NCI-H2029 (cell line): ENCODE results near the gene TIAL1.
"Not testable (repeated sequence)": the region's sequence is repeated elsewhere in the genome, so short reads cannot be mapped to it uniquely, and the experiment has no call there.

Experiments used
- DNase-seq: peaks from one replicate; lab custom pipeline; 2025; lab: John Stamatoyannopoulos, UW

Gene TIAL1

GRCh38 chr10:119549247-119549999 is 47.3 kb downstream of the TIAL1 start:
- DNase-seq = no peak

- DNase-seq = no peak
Measured at GRCh38 chr10:119546009-119546408, 50.8 kb downstream of the TIAL1 start.

GRCh38 chr10:119545310-119545709 is 51.5 kb downstream of the TIAL1 start:
- no peak for DNase-seq

GRCh38 chr10:119543814-119544642 is 52.7 kb downstream of the TIAL1 start:
- no peak for DNase-seq

- DNase-seq = no peak
Measured at GRCh38 chr10:119542988-119543813, 53.6 kb downstream of the TIAL1 start.

GRCh38 chr10:119542357-119542987 is 54.3 kb downstream of the TIAL1 start, which contains the start of gene RGS10:
TSS of gene RGS10 (minus strand) at chr10:119542719. CDS start at chr10:119542638, 81 bp downstream.
- DNase-seq = no peak

- DNase-seq = no peak
Measured at GRCh38 chr10:119541459-119542356, 55.1 kb downstream of the TIAL1 start.

- DNase-seq = no peak
Measured at GRCh38 chr10:119541046-119541445, 55.7 kb downstream of the TIAL1 start.

- DNase-seq = no peak
Measured at GRCh38 chr10:119540038-119540437, 56.7 kb downstream of the TIAL1 start.

- DNase-seq = no peak
Measured at GRCh38 chr10:119539359-119539825, 57.4 kb downstream of the TIAL1 start.

- no peak for DNase-seq
Measured at GRCh38 chr10:119538632-119539358, 58.0 kb downstream of the TIAL1 start.

GRCh38 chr10:119537953-119538630 is 58.7 kb downstream of the TIAL1 start:
- no peak for DNase-seq

GRCh38 chr10:119536508-119537025 is 60.2 kb downstream of the TIAL1 start:
- DNase-seq = no peak

- DNase-seq = no peak
Measured at GRCh38 chr10:119535837-119536507, 60.8 kb downstream of the TIAL1 start.

- no peak for DNase-seq
Measured at GRCh38 chr10:119535305-119535704, 61.5 kb downstream of the TIAL1 start.

GRCh38 chr10:119533473-119533872 is 63.3 kb downstream of the TIAL1 start:
- no peak for DNase-seq

- not testable (repeated sequence) for DNase-seq
Measured at GRCh38 chr10:119532791-119533190, 64.0 kb downstream of the TIAL1 start.

GRCh38 chr10:119532251-119532650 is 64.5 kb downstream of the TIAL1 start:
- DNase-seq = not testable (repeated sequence)
